Non-pigmented ciliary epithelial cell (primary cell): Measurements from ENCODE around the gene PRR20D.
"Not testable (repeated sequence)": the region's sequence is repeated elsewhere in the genome, so short reads cannot be mapped to it uniquely, and the experiment has no call there.

Experiments used
- DNase-seq: peaks from one replicate; pipeline ENCODE4 v3.0.0-alpha.2; 2010; ENCODE audit warnings: low read depth

The PRR20D gene

GRCh38 chr13:57160332-57160731, at the start of gene PRR20D:
PRR20D (plus strand) TSS chr13:57160632; CDS start chr13:57161019, 387 bp downstream.
- DNase-seq, result not testable (repeated sequence)

DNA sequence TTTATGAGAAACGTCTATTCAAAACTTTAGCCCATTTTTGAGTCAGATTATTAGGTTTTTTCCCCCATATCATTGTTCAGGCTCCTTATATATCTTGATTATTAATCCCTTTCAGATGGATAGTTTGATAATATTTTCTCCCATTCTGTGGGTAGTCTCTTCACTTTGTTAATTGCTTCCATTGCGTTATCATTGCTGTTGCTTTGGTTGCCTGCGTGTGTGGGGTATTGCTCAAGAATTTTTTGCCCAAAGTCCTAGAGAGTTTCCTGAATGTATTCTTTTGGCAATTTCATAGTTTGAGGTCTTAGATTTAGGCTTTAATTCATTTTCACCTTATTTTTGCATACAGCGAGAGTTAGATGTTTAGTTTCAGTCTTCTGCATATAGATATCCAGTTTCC, 45.5 kb upstream of the PRR20D start:
- DNase-seq, result no peak

- DNase-seq, result no peak
These were observed 36.8 kb upstream of the PRR20D start for GRCh38 chr13:57123681-57124080.

GRCh38 chr13:57128909-57129308, 31.5 kb upstream of the PRR20D start:
- no peak for DNase-seq

DNA sequence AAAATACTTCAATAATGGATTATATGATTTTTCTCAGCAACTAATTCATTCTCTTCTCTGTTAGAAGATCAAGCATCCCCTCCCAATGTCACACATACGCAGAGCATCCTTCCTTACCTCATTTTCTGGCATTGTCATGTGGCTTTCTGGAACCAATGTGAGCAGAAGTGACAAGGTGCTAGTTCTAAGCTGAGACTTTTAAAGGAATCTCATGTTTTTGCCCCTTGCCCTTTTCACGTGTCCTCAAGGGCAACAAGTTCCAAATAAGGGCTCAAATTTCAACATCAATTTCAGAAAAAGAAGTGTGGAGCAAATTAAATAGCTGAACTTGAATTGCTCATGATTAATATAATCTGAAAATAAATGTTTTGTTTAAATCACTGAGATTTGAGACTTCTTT, 24.3 kb upstream of the PRR20D start:
- no peak for DNase-seq

- no peak for DNase-seq
These were observed 22.8 kb upstream of the PRR20D start for GRCh38 chr13:57137585-57137984.

DNA sequence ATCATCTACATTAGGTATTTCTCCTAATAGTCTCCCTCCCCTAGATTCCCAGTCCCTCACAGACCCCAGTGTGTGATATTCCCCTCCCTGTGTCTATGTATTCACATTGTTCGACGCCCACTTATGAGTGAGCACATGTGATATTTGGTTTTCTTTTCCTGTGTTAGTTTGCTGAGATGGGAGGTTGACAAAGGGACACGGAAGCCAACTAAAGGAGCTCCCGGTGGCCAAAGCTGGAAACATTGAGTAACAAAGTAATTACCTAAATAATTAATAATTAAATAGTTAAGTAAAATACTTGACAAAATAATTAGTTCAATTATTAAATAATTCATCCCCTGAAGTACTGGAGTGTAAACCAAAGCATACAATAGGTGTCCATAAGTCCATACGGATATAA, 21.4 kb upstream of the PRR20D start:
- no peak for DNase-seq

- DNase-seq, result not testable (repeated sequence)
These were observed 20.7 kb upstream of the PRR20D start for GRCh38 chr13:57139781-57140180.

- not testable (repeated sequence) for DNase-seq
These were observed 20.0 kb upstream of the PRR20D start, which contains the start of gene PRR20A for GRCh38 chr13:57140235-57140968. PRR20A (plus strand) TSS chr13:57140918; CDS start chr13:57141305, 387 bp downstream.

DNA sequence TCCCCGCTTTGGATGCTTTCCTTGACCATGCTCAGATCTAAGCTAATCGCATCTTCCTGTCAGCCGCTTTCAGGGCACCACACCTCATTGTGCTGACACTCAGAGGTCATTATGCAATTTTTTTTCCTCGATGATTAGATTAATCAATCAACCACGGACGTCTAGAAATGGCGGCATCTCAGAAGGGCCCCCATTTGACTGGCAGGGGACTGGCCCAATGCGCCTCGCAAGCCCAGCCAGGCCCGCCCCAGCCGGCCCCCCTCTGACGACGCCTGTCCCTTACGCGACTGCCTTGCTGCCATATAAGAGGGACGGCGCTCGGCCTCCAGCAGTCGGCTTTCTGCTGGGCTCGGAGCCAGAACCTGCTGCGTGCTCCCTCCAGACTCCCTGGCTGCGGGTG, 13.2 kb upstream of the PRR20D start, which contains the start of gene PRR20B:
Gene PRR20B, plus strand, starts transcription at position 301 of the 400 bp plus-strand sequence. CDS start 387 bp downstream, outside the sequence.
- not testable (repeated sequence) for DNase-seq

- DNase-seq, result not testable (repeated sequence)
These were observed 12.3 kb upstream of the PRR20D start for GRCh38 chr13:57148106-57148505.

GRCh38 chr13:57153761-57154160, 6.7 kb upstream of the PRR20D start, which contains the start of gene PRR20C:
PRR20C (plus strand) TSS chr13:57154061; CDS start chr13:57154448, 387 bp downstream.
- not testable (repeated sequence) for DNase-seq

- DNase-seq, result not testable (repeated sequence)
These were observed 6.5 kb downstream of the PRR20D start, which contains the start of gene PRR20E for GRCh38 chr13:57166897-57167296. PRR20E (plus strand) TSS chr13:57167197; CDS start chr13:57167584, 387 bp downstream.

- DNase-seq, result no peak
These were observed 31.2 kb downstream of the PRR20D start for GRCh38 chr13:57191667-57192066.

DNA sequence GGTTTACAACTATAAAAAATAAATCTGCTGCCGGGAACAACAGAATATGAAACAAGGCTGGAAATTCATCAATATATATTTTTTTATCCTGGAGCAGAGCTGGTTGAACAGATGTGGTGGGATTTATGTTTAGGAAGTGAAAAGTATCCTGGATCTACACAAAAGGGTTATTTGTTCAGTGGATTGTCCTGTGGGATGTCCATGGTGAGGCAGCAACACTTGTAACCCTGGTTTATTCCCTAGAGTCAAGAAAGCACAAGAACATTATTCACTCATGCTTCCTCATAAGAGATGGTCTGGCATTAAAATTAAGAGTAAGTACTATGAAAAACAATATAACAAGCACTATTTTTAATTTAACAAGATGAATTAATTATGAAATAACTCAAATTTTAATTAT, 52.6 kb downstream of the PRR20D start:
- DNase-seq, result no peak
